HG03025 (cell line): Measurements from ENCODE around the gene FBXW11.

ENCODE experiments used
- ATAC-seq: cut with Tn5 transposase; IDR thresholded peaks from one replicate; pipeline ENCODE4 v1.9.1; 2021; ENCODE audit warnings: mild to moderate bottlenecking, moderate library complexity; ENCODE audit not compliant: unreplicated experiment, low FRiP score

Gene FBXW11

GRCh38 chr5:171848006-171848405, 158.4 kb downstream of the FBXW11 start:
- no peak for ATAC-seq

GRCh38 chr5:171847026-171847425, 159.4 kb downstream of the FBXW11 start:
- ATAC-seq, result no peak

GRCh38 chr5:171846323-171846722, 160.1 kb downstream of the FBXW11 start:
- ATAC-seq, result no peak

- no peak for ATAC-seq
Measured at GRCh38 chr5:171845857-171846256, 160.6 kb downstream of the FBXW11 start.

- ATAC-seq, result no peak
Measured at GRCh38 chr5:171845040-171845630, 161.3 kb downstream of the FBXW11 start.

GRCh38 chr5:171842777-171843328, 163.6 kb downstream of the FBXW11 start:
- ATAC-seq, result no peak

GRCh38 chr5:171841984-171842776, 164.3 kb downstream of the FBXW11 start:
- ATAC-seq, result no peak

GRCh38 chr5:171840711-171841522, 165.5 kb downstream of the FBXW11 start:
- no peak for ATAC-seq

- no peak for ATAC-seq
Measured at GRCh38 chr5:171840066-171840465, 166.4 kb downstream of the FBXW11 start.

GRCh38 chr5:171839112-171839511, 167.3 kb downstream of the FBXW11 start:
- no peak for ATAC-seq

- ATAC-seq, result no peak
Measured at GRCh38 chr5:171838066-171838465, 168.4 kb downstream of the FBXW11 start.

GRCh38 chr5:171837522-171837921, 168.9 kb downstream of the FBXW11 start:
- no peak for ATAC-seq

- no peak for ATAC-seq
Measured at GRCh38 chr5:171835066-171835465, 171.4 kb downstream of the FBXW11 start.

- ATAC-seq, result no peak
Measured at GRCh38 chr5:171834461-171834860, 172.0 kb downstream of the FBXW11 start.

- ATAC-seq, result no peak
Measured at GRCh38 chr5:171832775-171833174, 173.7 kb downstream of the FBXW11 start.

- ATAC-seq, result no peak
Measured at GRCh38 chr5:171830686-171831085, 175.8 kb downstream of the FBXW11 start.

- ATAC-seq, result no peak
Measured at GRCh38 chr5:171827162-171827561, 179.3 kb downstream of the FBXW11 start.

- ATAC-seq, result no peak
Measured at GRCh38 chr5:171826132-171826531, 180.3 kb downstream of the FBXW11 start.

- ATAC-seq, result no peak
Measured at GRCh38 chr5:171825051-171825450, 181.4 kb downstream of the FBXW11 start.

- ATAC-seq, result no peak
Measured at GRCh38 chr5:171823269-171823668, 183.2 kb downstream of the FBXW11 start.

- ATAC-seq, result no peak
Measured at GRCh38 chr5:171821286-171821685, 185.2 kb downstream of the FBXW11 start.
